G401 (cell line): ENCODE data around the gene SMARCD1. TPM values are rescaled to one million over a fixed set of nuclear protein-coding genes. Genes with fewer than 3 reads are reported as not detected.
A peak's percentile ranks its signal among the peaks of the same experiment; 100 is the strongest.
"Not testable (repeated sequence)": the region's sequence is repeated elsewhere in the genome, so short reads cannot be mapped to it uniquely, and the experiment has no call there.

Source experiments
- DNase-seq: peaks from one replicate; pipeline ENCODE4 v3.0.0-alpha.2; 2015; ENCODE audit warnings: low spot score
- in situ Hi-C: cut with HindIII; loops from 2 replicates; pipeline ENCODE4 v1.10.0; 2016; ENCODE audit warnings: low sequenced_read_pairs, mixed read lengths
- total RNA-seq: library from RNA; depleted of rRNA; stranded (reverse); fragments of >200 nt; shearing (Covaris generic); gene quantifications from 2 replicates; pipeline ENCODE4 v1.2.3, GENCODE V29; 2014; rRNA removed

Gene SMARCD1
- total RNA-seq, 1 experiment from 2014 or later, result 68.1 TPM

DNA sequence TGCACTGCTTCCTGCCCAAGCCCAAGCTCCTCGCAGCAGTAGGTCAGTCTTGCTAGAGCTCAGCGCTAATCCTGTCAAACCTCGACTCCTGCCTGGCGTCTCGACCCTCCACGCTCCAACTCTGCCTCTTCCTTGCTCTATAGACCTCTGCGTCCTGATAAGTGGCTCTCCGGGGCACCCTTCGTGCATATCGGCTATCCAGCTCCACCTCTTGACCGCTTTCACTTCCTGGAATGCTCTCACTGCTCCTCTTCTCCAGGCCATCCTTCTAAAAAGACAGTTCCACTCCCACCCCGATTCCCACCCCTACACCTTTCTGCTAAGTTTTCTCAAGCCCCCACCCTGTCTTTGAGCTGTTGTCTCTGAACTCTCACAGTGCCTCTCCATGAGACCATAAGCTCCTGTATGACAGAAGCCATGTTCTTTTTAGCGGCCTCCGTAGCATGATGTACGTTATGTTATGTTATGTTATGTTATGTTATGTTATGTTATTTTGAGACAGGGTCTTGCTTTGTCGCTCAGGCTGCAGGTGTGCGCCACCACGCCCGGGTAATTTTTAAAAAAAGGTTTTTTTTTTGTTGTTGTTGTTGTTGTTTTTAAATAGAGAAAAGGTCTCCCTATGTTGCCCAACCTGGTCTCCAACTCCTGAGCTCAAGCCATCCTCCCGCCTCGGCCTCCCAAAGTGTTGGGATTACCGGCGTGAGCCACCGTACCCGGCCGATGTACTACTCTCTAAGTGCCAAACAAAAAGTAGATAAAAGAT, 27.5 kb downstream of the SMARCD1 start:
- in situ Hi-C loops, result no loop called here
- no peak for DNase-seq

DNA sequence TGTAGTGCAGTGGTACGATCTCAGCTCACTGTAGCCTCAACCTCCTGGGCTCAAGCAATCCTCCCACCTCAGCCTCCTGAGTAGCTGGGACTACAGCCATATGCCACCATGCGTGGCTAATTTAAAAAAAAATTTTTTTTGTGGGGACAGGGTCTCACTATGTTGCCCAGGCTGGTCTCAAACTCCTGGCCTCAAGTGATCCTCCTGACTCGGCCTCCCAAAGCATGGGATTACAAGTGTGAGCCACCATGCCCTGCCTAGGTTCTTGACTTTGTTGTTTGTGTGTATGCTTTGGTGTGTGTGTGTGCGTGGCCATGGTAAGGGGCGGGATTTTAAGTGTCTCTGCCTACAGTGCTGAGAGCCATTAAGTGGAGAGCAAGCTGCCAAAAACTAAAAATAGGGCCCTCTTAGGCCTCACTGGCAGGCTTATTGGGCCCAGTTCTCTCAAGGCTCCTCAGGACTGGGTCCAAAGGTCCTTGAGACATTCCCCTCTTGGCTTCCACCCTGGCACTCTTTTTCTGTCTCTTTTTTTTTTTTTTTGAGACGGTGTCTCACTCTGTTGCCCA, 32.0 kb downstream of the SMARCD1 start:
- in situ Hi-C loops, result no loop called here
- DNase-seq, result no peak

- DNase-seq, result no peak
- in situ Hi-C loops, result no loop called here
Measured at GRCh38 chr12:50119387-50119786, 34.2 kb downstream of the SMARCD1 start.

DNA sequence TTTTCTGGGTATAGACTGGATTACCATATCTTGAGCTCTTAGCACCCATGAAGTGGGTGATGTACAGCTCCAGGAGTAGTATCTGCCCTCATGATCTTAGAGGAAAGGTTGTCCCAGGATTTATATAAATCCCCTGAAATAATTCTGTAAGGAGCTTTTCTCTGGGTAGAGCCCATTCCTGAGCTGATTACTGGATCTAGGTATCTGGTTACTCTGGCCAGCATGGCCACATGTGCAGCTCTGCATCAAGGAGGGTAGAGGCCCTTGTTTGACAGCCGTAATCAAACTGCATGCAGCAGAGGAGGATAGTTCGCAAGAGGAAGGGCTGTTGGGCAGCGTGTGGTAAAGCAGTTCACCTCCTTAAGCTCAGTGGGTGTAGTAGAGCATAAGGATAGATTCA, 35.4 kb downstream of the SMARCD1 start:
- DNase-seq, result no peak
- in situ Hi-C loops, result no loop called here

DNA sequence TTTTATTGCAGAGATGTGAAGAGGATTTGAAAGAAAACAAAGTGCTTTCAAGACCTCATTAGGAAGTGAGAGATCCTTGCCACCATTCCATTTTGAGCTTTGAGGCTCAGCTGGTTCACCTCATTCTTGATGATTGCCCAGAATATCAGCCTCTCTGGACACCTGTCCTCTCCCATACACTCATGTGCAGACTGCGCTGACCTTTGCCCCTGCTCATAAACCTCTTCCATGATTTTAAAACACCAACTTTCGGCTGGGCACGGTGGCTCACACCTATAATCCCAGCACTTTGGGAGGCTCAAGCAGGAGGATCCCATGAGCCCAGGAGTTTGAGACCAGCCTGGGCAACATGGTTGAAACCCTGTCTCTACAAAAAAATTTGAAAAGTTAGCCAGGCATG, 35.8 kb downstream of the SMARCD1 start:
- in situ Hi-C loops, result no loop called here
- no peak for DNase-seq

DNA sequence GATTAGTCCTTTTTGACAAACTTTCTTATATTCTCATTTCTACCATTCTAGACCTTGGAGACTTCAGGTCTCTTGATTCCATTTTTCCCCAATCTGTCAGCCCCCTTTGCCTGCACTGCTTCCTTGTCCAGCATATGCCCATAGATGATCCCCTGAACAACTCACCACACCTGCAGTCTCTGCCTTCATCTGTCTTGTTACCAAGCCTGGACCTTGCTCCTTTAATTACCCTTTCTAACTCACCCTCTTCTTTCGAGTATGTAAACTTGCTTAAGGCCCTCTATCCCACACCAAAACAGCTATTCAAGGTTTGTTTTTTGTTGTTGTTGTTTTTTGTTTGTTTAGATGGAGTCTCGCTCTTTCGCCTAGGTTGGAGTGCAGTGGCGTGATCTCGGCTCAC, 36.5 kb downstream of the SMARCD1 start:
- in situ Hi-C loops, result no loop called here

DNA sequence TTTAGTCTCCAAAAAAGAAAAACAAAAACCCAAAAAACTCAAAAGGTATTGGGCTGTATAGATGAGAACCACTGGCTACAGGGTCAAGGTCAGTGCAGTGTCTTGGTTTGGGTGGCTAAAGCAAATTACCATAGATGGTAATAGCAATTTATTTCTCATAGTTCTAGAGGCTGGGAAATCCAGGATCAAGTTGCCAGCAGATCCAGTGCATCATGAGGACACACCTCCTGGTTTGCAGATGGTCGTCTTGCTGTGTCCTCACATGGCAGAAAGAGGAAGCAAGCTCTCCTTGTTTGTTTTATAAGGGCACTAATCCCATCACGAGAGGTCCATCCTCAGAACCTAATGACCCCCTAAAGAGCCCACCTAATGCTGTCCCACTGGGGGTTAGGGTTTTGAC, 38.1 kb downstream of the SMARCD1 start:
- DNase-seq, result no peak
- in situ Hi-C loops, result no loop called here

More for the DNA sequence above, 36.5 kb downstream of the SMARCD1 start:
- DNase-seq, result no peak

- in situ Hi-C loops, result no loop called here
- peak; percentile 33 for DNase-seq
Measured at GRCh38 chr12:50127546-50127945, 42.4 kb downstream of the SMARCD1 start.

GRCh38 chr12:50129290-50129689, 44.1 kb downstream of the SMARCD1 start:
- in situ Hi-C loops, result no loop called here
- DNase-seq, result no peak

DNA sequence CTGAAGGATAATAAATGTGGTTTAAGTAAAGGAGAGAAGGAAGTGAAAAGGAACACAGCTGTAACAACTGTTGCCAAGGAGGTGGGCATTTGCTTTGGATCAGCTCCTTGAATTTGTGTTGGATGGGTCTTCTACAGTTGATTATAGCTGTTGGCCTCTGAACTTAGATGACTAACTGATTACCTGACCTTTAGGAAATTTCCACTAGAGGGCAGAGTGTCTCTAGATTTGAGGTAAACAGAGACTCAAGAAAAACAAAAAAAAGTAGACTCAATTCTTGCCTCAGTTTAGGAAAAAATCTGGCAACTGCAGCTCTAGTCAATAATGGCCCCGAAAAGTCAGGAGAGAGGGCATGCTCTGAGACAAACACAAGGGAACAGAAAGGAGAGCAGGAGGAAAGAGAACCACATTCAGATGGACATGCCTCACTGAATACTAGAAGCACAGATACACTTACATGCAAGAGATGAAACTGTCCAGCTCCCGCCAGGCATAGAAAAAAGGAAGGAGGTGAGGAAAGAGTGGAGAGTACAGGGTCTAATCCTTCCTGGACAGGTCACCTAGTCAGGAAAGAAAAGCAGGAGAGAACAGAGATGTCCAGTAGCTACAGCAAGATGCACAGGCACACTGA, 47.5 kb downstream of the SMARCD1 start:
- peak; percentile 74 for DNase-seq
- in situ Hi-C loops, result no loop called here

- no peak for DNase-seq
- in situ Hi-C loops, result no loop called here
Measured at GRCh38 chr12:50142993-50143392, 57.9 kb downstream of the SMARCD1 start.

DNA sequence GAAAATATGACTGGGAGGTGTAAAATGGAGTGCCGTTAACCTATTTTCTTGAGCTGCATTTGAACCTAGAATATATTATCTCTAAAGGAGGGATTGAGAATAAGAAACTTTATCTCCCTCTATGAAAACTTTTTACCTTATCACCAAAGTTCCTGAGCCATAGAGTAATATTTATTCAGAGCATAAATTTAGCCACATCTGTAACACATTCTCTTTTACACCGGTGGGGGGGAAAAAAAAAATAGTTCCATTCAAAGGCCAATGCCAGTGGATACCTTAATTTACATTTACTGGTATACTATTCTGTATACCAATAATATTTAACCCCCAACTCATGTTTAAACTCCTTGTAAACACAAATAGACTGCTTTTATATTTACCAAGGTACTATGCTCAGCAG, 60.3 kb downstream of the SMARCD1 start:
- in situ Hi-C loops, result no loop called here
- no peak for DNase-seq

GRCh38 chr12:50147281-50147680, 62.1 kb downstream of the SMARCD1 start:
- DNase-seq, result no peak
- in situ Hi-C loops, result no loop called here

DNA sequence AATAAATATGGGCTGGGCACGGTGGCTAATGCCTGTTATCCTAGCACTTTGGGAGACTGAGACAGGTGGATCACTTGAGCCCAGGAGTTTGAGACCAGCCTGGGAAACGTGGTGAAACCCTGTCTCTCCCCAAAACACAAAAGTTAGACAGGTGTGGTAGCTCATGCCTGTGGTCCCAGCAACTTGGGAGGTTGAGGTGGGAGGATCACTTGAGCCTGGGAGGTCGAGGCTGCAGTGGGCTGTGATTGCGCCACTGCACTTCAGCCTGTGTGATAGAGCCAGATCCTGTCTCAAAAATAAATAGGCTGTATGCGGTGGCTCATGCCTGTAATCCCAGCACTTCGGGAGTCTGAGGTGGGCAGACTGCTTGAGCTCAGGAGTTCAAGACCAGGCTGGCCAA, 62.9 kb downstream of the SMARCD1 start:
- DNase-seq, in situ Hi-C loops: not testable (repeated sequence)

GRCh38 chr12:50149311-50149710, 64.2 kb downstream of the SMARCD1 start:
- in situ Hi-C loops, result no loop called here
- no peak for DNase-seq

Other genes starting within 250 kb of the SMARCD1 start
- 1.9 and 2.8 TPM in 2 replicates for gene BCDIN3D, start 242.2 kb upstream of the SMARCD1 start, total RNA-seq
- gene FAIM2, start 181.4 kb upstream of the SMARCD1 start, total RNA-seq, result not detected in 2 replicates
- not detected in 2 replicates for gene AQP2, start 134.6 kb upstream of the SMARCD1 start, total RNA-seq
- not detected in 2 replicates for gene AQP5, start 123.5 kb upstream of the SMARCD1 start, total RNA-seq
- 0.37 and 1.6 TPM in 2 replicates for gene AQP6, start 112.4 kb upstream of the SMARCD1 start, total RNA-seq
- gene RACGAP1, start 59.8 kb upstream of the SMARCD1 start, total RNA-seq, result 115 and 125 TPM in 2 replicates
- 9.2 and 13.1 TPM in 2 replicates for gene ASIC1, start 27.7 kb upstream of the SMARCD1 start, total RNA-seq
- gene GPD1, start 18.7 kb downstream of the SMARCD1 start, total RNA-seq, result not detected in 2 replicates
- 59.1 and 93.0 TPM in 2 replicates for gene COX14, start 26.9 kb downstream of the SMARCD1 start, total RNA-seq
- gene CERS5, start 82.0 kb downstream of the SMARCD1 start, total RNA-seq, result 51.0 and 56.0 TPM in 2 replicates
- 14.5 and 33.7 TPM in 2 replicates for gene LIMA1, start 198.2 kb downstream of the SMARCD1 start, total RNA-seq